ENCODE measurements around the gene EEF1AKMT1. TPM values are rescaled to one million over a fixed set of nuclear protein-coding genes. Genes with fewer than 3 reads are reported as not detected.

Gene EEF1AKMT1
- total RNA-seq, 1 donor from 2014 or later: 3.9 TPM

GRCh38 chr13:20706661-20707060 is 67.1 kb downstream of the EEF1AKMT1 start:
- Mint-ChIP-seq H3K4me1 (peaks cover 14% of the 10 kb centered on the region), H3K4me3 (no peak overlapping the region), H3K9me3 (no peaks in the 10 kb centered on the region), H3K27me3 (peaks cover 5% of the 10 kb centered on the region), H3K36me3 (ENCODE audit: low read depth) (peaks cover 2% of the 10 kb centered on the region), H3K27ac (no peak overlapping the region)
- CTCF ChIA-PET: interaction anchor here (1.1 kb wide), 1 partner anchor 212 kb away, joined by 5 read pairs; no protein-coding TSS in a partner anchor
- no peak for ATAC-seq (ENCODE audit: low read depth)
- intact Hi-C loops (cut with micrococcal nuclease): loop anchor here (10.0 kb wide), 4 partner anchors 468 to 752 kb away; partner anchors contain the start of genes GJB2, MRPL57, SKA3 and ZMYM2
- no peak for TF ChIP-seq CTCF (IDR thresholded peaks at IDR 0.05)
- POLR2A ChIA-PET: interaction anchor here (0.6 kb wide), 1 partner anchor 297 kb away, joined by 3 read pairs; no protein-coding TSS in a partner anchor
- DNase-seq: no peak

- H3K27ac Mint-ChIP-seq: no peak overlapping the region
- peaks cover 2% of the 10 kb centered on the region for H3K36me3 Mint-ChIP-seq (ENCODE audit: low read depth)
- ATAC-seq (ENCODE audit: low read depth) (no peak), DNase-seq (no peak)
- intact Hi-C loops (cut with micrococcal nuclease): loop anchor here (1.0 to 10.0 kb wide), 11 partner anchors 9 to 963 kb away; partner anchors contain the start of genes EEF1AKMT1, GJB2, IFT88 and MRPL57
- TF ChIP-seq CTCF (IDR thresholded peaks at IDR 0.05): no peak
- no peaks in the 10 kb centered on the region for H3K9me3 Mint-ChIP-seq
- CTCF ChIA-PET: no interaction called here
- peak overlapping the region; percentile 69 for H3K4me3 Mint-ChIP-seq
- H3K4me1 Mint-ChIP-seq: peaks cover 14% of the 10 kb centered on the region
- POLR2A ChIA-PET: interaction anchor here (0.9 kb wide), 1 partner anchor 69 kb away, joined by 5 read pairs; the partner anchor contains the start of gene EEF1AKMT1
- peaks cover 16% of the 10 kb centered on the region for H3K27me3 Mint-ChIP-seq
Measured at GRCh38 chr13:20704459-20705069, 69.2 kb downstream of the EEF1AKMT1 start.

GRCh38 chr13:20703780-20704458 is 69.8 kb downstream of the EEF1AKMT1 start:
- CTCF ChIA-PET: interaction anchor here (0.6 to 0.7 kb wide), 2 partner anchors 78 to 125 kb away, joined by 3 read pairs; no protein-coding TSS in a partner anchor
- ATAC-seq (ENCODE audit: low read depth) (peak; percentile 93), DNase-seq (peak; percentile 72)
- intact Hi-C loops (cut with micrococcal nuclease): loop anchor here (1.0 to 10.0 kb wide), 10 partner anchors 69 to 963 kb away; partner anchors contain the start of genes EEF1AKMT1, GJB2, IFT88 and MRPL57
- peaks cover 2% of the 10 kb centered on the region for H3K36me3 Mint-ChIP-seq (ENCODE audit: low read depth)
- POLR2A ChIA-PET: interaction anchor here (0.9 kb wide), 1 partner anchor 70 kb away, joined by 5 read pairs; the partner anchor contains the start of gene EEF1AKMT1
- H3K4me1 Mint-ChIP-seq: peaks cover 14% of the 10 kb centered on the region
- no peak overlapping the region for H3K27ac Mint-ChIP-seq
- no peaks in the 10 kb centered on the region for H3K9me3 Mint-ChIP-seq
- peaks cover 19% of the 10 kb centered on the region for H3K27me3 Mint-ChIP-seq
- H3K4me3 Mint-ChIP-seq: no peak overlapping the region
- no peak for TF ChIP-seq CTCF (IDR thresholded peaks at IDR 0.05)

GRCh38 chr13:20702915-20703779 is 70.6 kb downstream of the EEF1AKMT1 start, which contains the start of gene IL17D:
IL17D (plus strand) TSS chr13:20703699; CDS start chr13:20704002, 303 bp downstream.
- peak within 1 kb of the TSS; percentile 93 for H3K4me3 Mint-ChIP-seq
- TF ChIP-seq CTCF (IDR thresholded peaks at IDR 0.05): no peak
- H3K27ac Mint-ChIP-seq: no peak within 1 kb of the TSS
- peak; percentile 40 for DNase-seq
- H3K4me1 Mint-ChIP-seq: peaks cover 14% of the 10 kb centered on the region
- ChIA-PET POLR2A (interaction anchor here (0.9 kb wide), 1 partner anchor 71 kb away, joined by 5 read pairs; the partner anchor contains the start of gene EEF1AKMT1), CTCF (interaction anchor here (0.6 to 0.7 kb wide), 2 partner anchors 79 to 126 kb away, joined by 3 read pairs; no protein-coding TSS in a partner anchor)
- H3K9me3 Mint-ChIP-seq: no peaks in the 10 kb centered on the region
- intact Hi-C loops (cut with micrococcal nuclease): loop anchor here (5.0 to 10.0 kb wide), 6 partner anchors 199 to 964 kb away; partner anchors contain the start of genes GJB2, MRPL57, SKA3 and XPO4
- peaks cover 2% of the 10 kb centered on the region for H3K36me3 Mint-ChIP-seq (ENCODE audit: low read depth)
- peaks cover 19% of the 10 kb centered on the region for H3K27me3 Mint-ChIP-seq
- ATAC-seq (ENCODE audit: low read depth): peak; percentile 8

All from activated B cell treated with CpG ODN at 0.5 μM for 24 hours (primary cell).